Heart left ventricle (tissue), 16 donors: ENCODE data around the gene COPS2. TPM values are rescaled to one million over a fixed set of nuclear protein-coding genes. Genes with fewer than 3 reads are reported as not detected.

Experiments
- ATAC-seq, 4 donors: fragments of 200-7000 bp; cut with Tn5 transposase; one replicate each; pipeline ENCODE4 v1.9.1; 2020 to 2022; ENCODE audit warnings: moderate library complexity in 4 of 4, mild to moderate bottlenecking in 3 of 4, moderate number of reproducible peaks in 1 of 4
- DNase-seq, 5 donors: peaks; one replicate each; pipeline ENCODE4 v3.0.0-alpha.2; 2020
- H3K27ac ChIP-seq, 12 donors: fragments of 200-600 bp; sonication (generic) in 4 of 12; one replicate each; pipeline versions ENCODE4 v1.5.0 to v1.8.0; 2016 to 2022; ENCODE audit warnings: mild to moderate bottlenecking in 2 of 12
- H3K27me3 ChIP-seq, 9 donors: fragments of 200-600 bp; sonication (generic) in 2 of 9; one replicate each; pipeline versions ENCODE4 v1.5.1 to v1.8.0; 2016 to 2022; ENCODE audit warnings: mild to moderate bottlenecking in 3 of 9
- H3K36me3 ChIP-seq, 9 donors: fragments of 200-600 bp; sonication (generic) in 2 of 9; one replicate each; pipeline versions ENCODE4 v1.5.0 to v1.8.0; 2018 to 2022; ENCODE audit warnings: mild to moderate bottlenecking in 2 of 9
- H3K4me1 ChIP-seq, 12 donors: fragments of 200-600 bp; sonication (generic) in 4 of 12; one replicate each; pipeline versions ENCODE4 v1.5.0 to v1.8.0; 2016 to 2022; ENCODE audit warnings: mild to moderate bottlenecking in 3 of 12
- H3K4me3 ChIP-seq, 12 donors: fragments of 200-600 bp; sonication (generic) in 4 of 12; one replicate each; pipeline versions ENCODE4 v1.5.0 to v1.8.0; 2017 to 2022; ENCODE audit warnings: mild to moderate bottlenecking in 9 of 12, moderate library complexity in 4 of 12
- H3K9me3 ChIP-seq, 12 donors: fragments of 200-600 bp; sonication (generic) in 4 of 12; one replicate each; pipeline versions ENCODE4 v1.5.0 to v1.8.0; 2016 to 2022; ENCODE audit warnings: mild to moderate bottlenecking in 1 of 12
- POLR2A ChIP-seq, 2 donors: fragments of 450-650 bp; IDR thresholded peaks; one replicate each; pipeline ENCODE4 v1.6.1; 2017; ENCODE audit warnings: antibody characterized with exemption in 2 of 2, mild to moderate bottlenecking in 2 of 2, moderate library complexity in 2 of 2
- WGBS, 4 donors: extraction: QIAGEN DNeasy Blood & Tissue Kit in 2 of 4; methylation state at CpG; one replicate each; pipeline versions ENCODE4 v1.1.5 to v1.1.7; 2013 to 2018; 5-methylcytosine and 5-hydroxymethylcytosine counted together
- intact Hi-C, 10 donors: fragments of 100-400 bp; cut with DNase I; formaldehyde crosslinking; loops; one replicate each; pipeline versions ENCODE4 v1.11.1 to v1.14.2; 2022
- polyA plus RNA-seq, 2 donors: library from polyadenylated mRNA; stranded (reverse); fragments of 200-250 nt; gene quantifications; one replicate each; pipeline ENCODE4 v1.2.3, GENCODE V29; 2013
- total RNA-seq, 9 donors: library from RNA; depleted of rRNA in 2 of 9; stranded (reverse); fragments of >200 nt in 2 of 9; fragmentation: NEBNext Ultra II Directional in 3 of 9; extraction: Animal tissue kit (Norgen Biotek cat#: 25700) in 3 of 9; gene quantifications; one replicate each; pipeline versions ENCODE4 v1.1.0 to v1.2.4, GENCODE V29; 2016 to 2023
- TF ChIP-seq, protein P1 (sequence below), 12 donors: fragments of 200-600 bp; sonication (generic) in 4 of 12; IDR thresholded peaks; one replicate each; pipeline versions ENCODE4 v1.5.0 to v1.8.0; 2018 to 2022; ENCODE audit warnings: antibody characterized with exemption in 12 of 12, mild to moderate bottlenecking in 5 of 12
- donor health status: ischemic (EF 13 %, LVEDD 7.1; RV severe dilation, severe dysfunction).
- donor health status: healthy with polysubstance abuse.
- donor health status: DM: no; HTN: yes; CAD: no.
- donor health status: DM: no; HTN: no; CAD: no.
- donor health status: ischemic (EF 25% LVEDD 6.9; RV normal size, moderate dysfunction).
- donor health status: ischemic (EF 25% LVEDD 5.7; RV mildly dilated, moderate dysfunction).
- donor health status: healthy.
- donor health status: DM: yes; HTN: yes; CAD: no.
- donor health status: ischemic (EF 35%, LVEDD 5.7; RV mildly dilated, moderate dysfunction).
- donor health status: nonischemic (EF 11% LVEDD 7.7; RV severe dilation, severe dysfunction).
- donor health status: DM: yes; HTN: yes; CAD: no.
- donor health status: PGD.
- donor health status: ischemic (EF 29% LVEDD 5.4; RV normal size, mild dysfunction).
- donor health status: nonischemic (EF 23%, LVEDD 6.1; RV moderate dilation, normal function).

Gene COPS2
- total and polyA plus RNA-seq, 11 donors: 36.4 to 94.4 (median 79.9) TPM

DNA sequence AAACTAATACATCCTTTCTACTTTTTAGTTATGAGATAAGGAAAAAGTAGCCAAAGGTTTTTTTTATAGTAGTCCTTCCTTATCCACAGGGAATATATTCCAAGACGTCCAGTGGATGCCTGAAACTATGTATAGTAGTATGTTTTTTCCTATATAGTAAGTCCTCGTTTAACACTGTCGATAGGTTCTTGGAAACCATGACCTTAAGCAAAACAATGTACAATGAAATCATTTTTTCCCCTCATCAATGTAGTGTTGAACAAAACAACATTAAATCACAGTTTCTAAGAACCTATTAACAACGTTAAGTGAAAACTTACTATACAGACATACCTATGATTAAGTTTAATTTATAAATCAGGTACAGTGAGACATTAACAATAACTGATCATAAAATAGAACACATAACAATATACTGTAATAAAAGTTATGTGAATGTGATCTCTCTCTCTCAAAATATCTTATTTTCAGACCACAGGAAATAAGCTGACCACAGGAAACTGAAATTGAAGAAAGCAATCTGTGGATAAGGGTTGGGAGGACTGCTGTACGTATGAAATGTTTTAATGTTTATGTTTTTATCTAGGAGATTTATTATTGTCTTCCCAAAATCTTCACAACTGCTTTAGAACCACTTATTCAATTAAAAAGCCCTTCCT lies 20.6 kb downstream of the COPS2 start:
- ATAC-seq (no peak), DNase-seq (no peak)
- intact Hi-C loops: loop anchor here in 3 of 10 donors (5.0 to 10.0 kb wide), 4 partner anchors 88 to 123 kb away; partner anchors contain the start of gene SECISBP2L (in 1 of the 3)
- Histone ChIP-seq H3K36me3 (peaks cover 0 to 100% (median 97%) of the 10 kb centered on the region in 9 donors), H3K4me3 (no peak overlapping the region), H3K4me1 (no peaks in the 10 kb centered on the region), H3K27ac (no peak overlapping the region), H3K27me3 (no peaks in the 10 kb centered on the region), H3K9me3 (no peaks in the 10 kb centered on the region)
- 62 to 69% (median 67%) methylated on average over 5 of the region's 5 CpGs for WGBS, 4 donors
- TF ChIP-seq, protein P1, sequence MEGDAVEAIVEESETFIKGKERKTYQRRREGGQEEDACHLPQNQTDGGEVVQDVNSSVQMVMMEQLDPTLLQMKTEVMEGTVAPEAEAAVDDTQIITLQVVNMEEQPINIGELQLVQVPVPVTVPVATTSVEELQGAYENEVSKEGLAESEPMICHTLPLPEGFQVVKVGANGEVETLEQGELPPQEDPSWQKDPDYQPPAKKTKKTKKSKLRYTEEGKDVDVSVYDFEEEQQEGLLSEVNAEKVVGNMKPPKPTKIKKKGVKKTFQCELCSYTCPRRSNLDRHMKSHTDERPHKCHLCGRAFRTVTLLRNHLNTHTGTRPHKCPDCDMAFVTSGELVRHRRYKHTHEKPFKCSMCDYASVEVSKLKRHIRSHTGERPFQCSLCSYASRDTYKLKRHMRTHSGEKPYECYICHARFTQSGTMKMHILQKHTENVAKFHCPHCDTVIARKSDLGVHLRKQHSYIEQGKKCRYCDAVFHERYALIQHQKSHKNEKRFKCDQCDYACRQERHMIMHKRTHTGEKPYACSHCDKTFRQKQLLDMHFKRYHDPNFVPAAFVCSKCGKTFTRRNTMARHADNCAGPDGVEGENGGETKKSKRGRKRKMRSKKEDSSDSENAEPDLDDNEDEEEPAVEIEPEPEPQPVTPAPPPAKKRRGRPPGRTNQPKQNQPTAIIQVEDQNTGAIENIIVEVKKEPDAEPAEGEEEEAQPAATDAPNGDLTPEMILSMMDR (IDR thresholded peaks at IDR 0.05): no peak
- TF ChIP-seq POLR2A (IDR thresholded peaks at IDR 0.05): no peak

DNA sequence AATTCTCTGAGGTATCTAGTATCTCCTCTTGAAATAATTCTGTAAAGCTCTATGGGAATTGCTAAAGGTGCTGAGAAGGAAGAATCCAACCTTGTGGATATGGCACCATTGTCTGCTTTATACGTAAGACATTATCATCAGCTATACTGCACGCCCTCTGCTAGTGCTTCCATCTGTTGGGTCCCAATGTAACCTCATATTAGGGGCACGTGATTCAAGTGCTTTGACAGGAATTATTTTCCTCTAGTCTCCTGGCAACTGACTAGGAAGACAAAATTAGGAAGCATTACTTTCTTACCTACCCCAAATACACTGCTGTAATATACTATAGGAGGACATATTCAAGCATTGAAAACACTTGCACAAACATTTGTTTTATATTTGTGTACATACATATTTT lies 24.0 kb downstream of the COPS2 start:
- intact Hi-C loops: loop anchor here in 3 of 10 donors (5.0 to 10.0 kb wide), 3 partner anchors 84 to 107 kb away; partner anchors contain the start of gene SECISBP2L (in 1 of the 3)
- no peak overlapping the region for H3K27ac ChIP-seq
- H3K4me1 ChIP-seq: no peaks in the 10 kb centered on the region
- no peaks in the 10 kb centered on the region for H3K27me3 ChIP-seq
- ATAC-seq (peak; percentile 69 to 78 (median 75)), DNase-seq (no peak)
- H3K9me3 ChIP-seq: no peaks in the 10 kb centered on the region
- H3K36me3 ChIP-seq: peaks cover 0 to 100% (median 97%) of the 10 kb centered on the region in 9 donors
- no peak overlapping the region for H3K4me3 ChIP-seq
- 42 to 68% (median 55%) methylated on average over 3 of the region's 3 CpGs for WGBS, 4 donors
- TF ChIP-seq, protein P1 (IDR thresholded peaks at IDR 0.05): no peak
- TF ChIP-seq POLR2A (IDR thresholded peaks at IDR 0.05): no peak

DNA sequence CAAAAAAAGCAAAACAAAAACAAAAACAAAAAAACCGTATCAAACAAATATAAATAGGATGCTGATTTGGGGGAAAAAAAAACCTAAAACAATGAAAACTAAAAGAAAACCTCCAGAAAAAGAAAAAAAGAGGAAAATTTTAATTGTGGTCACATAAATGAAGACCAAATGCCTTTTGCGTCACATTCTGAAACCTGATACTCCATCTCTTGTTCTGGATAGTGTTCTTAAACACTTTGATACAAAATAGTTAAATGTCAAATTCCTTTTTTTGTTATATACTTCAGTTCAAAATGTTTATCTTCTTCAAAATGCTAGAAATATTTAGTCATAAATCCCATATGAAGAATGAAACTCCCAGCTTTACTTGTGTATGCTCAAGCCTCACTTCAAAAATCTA lies 31.0 kb downstream of the COPS2 start:
- DNase-seq (no peak), ATAC-seq (no peak)
- WGBS, 4 donors: 67 to 93% (median 79%) methylated on average over 2 of the region's 2 CpGs
- H3K4me1 ChIP-seq: peaks cover 0 to 7% (median 0%) of the 10 kb centered on the region in 12 donors
- intact Hi-C loops: loop anchor here in 2 of 10 donors (10.0 kb wide), 2 partner anchors 80 to 100 kb away; partner anchors contain the start of gene SECISBP2L (in 1 of the 2)
- H3K4me3 ChIP-seq: no peak overlapping the region
- H3K27me3 ChIP-seq: no peaks in the 10 kb centered on the region
- no peak overlapping the region for H3K27ac ChIP-seq
- TF ChIP-seq, protein P1 (IDR thresholded peaks at IDR 0.05): no peak
- no peak for TF ChIP-seq POLR2A (IDR thresholded peaks at IDR 0.05)
- peaks cover 0 to 63% (median 49%) of the 10 kb centered on the region in 9 donors for H3K36me3 ChIP-seq
- no peaks in the 10 kb centered on the region for H3K9me3 ChIP-seq

DNA sequence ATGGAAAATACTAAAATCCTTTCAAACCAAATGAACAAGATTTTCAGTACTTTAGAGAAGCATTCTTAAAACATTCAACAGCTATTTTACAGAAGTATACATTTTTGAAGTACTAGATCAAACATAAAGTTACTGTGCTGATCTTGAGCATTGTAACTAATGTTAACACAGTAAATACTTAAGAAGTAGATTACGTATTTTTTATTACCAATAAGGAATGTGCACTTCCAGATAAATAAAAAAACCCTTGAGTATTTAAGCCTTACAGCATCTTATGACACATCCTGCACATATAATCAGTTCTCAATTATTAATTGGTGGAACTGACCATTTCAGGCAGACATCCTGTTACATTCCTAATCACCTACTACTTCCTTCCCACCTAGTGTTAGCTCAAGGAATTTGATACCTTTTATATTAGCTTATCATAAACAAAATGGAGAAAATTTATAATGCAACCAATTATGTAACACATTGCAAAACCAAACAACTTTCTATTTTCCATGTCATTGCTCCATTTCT lies 32.8 kb downstream of the COPS2 start:
- peaks cover 0 to 46% (median 33%) of the 10 kb centered on the region in 9 donors for H3K36me3 ChIP-seq
- no peak for TF ChIP-seq POLR2A (IDR thresholded peaks at IDR 0.05)
- TF ChIP-seq, protein P1 (IDR thresholded peaks at IDR 0.05): no peak
- no peak overlapping the region for H3K27ac ChIP-seq
- no peaks in the 10 kb centered on the region for H3K27me3 ChIP-seq
- DNase-seq (no peak), ATAC-seq (no peak)
- peaks cover 0 to 7% (median 0%) of the 10 kb centered on the region in 12 donors for H3K4me1 ChIP-seq
- H3K4me3 ChIP-seq: no peak overlapping the region
- H3K9me3 ChIP-seq: no peaks in the 10 kb centered on the region
- intact Hi-C loops: loop anchor here in 2 of 10 donors (10.0 kb wide), 2 partner anchors 78 to 98 kb away; partner anchors contain the start of gene SECISBP2L (in 1 of the 2)
- WGBS, 4 donors: 69 to 80% (median 78%) methylated on average over 1 of the region's 1 CpG
